Skeletal muscle satellite cell (primary cell): ENCODE measurements around the gene TRAPPC11.

ENCODE experiments used
- H3K27me3 ChIP-seq: 2 replicates; pipeline ENCODE4 v1.7.0; 2013; ENCODE audit warnings: low read length; ENCODE audit not compliant: control insufficient read depth, insufficient read depth
- H3K36me3 ChIP-seq: 2 replicates; pipeline ENCODE4 v1.7.0; 2013; ENCODE audit warnings: mild to moderate bottlenecking, control low read depth, low read length; ENCODE audit not compliant: insufficient read depth
- H3K4me1 ChIP-seq: 2 replicates; pipeline ENCODE4 v1.7.0; 2013; ENCODE audit warnings: low read length; ENCODE audit not compliant: control insufficient read depth, insufficient read depth
- H3K4me2 ChIP-seq: 2 replicates; pipeline ENCODE4 v1.7.0; 2013; ENCODE audit warnings: mild to moderate bottlenecking, low read length
- H3K4me3 ChIP-seq: 2 replicates; pipeline ENCODE4 v1.7.0; 2013; ENCODE audit warnings: low read length
- H3K9ac ChIP-seq: 2 replicates; pipeline ENCODE4 v1.7.0; 2013; ENCODE audit warnings: mild to moderate bottlenecking, low read depth, low read length, moderate library complexity
- H3K9me3 ChIP-seq: replicated peaks from 2 replicates; pipeline ENCODE4 v1.7.0; 2013; ENCODE audit warnings: mild to moderate bottlenecking, control low read depth, low read length

Gene TRAPPC11

DNA sequence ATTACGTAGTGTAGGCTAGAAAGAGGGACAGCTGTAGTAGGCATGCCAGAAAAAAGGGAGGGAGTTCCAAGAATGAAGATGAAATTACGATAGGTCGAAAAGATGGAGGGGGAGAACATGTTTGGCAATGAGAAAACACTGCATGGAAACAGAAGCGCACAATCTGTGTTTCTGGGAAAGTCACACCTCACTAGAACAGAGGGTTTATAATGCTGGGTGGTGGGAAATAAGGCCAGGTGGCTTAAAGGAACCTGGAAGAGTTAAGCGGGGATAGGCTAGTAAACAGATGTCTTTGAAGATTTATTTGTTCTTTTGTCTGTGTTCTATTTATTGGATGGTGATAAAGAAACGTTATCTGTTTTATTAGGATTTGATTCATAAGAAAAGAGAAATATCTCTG is 29.1 kb downstream of the TRAPPC11 start:
- no peaks in the 10 kb centered on the region for H3K4me1 ChIP-seq
- no peak overlapping the region for H3K4me2 ChIP-seq
- H3K9me3 ChIP-seq, result no peaks in the 10 kb centered on the region
- no peaks in the 10 kb centered on the region for H3K27me3 ChIP-seq
- H3K36me3 ChIP-seq, result peaks cover 52% of the 10 kb centered on the region
- no peak overlapping the region for H3K4me3 ChIP-seq
- H3K9ac ChIP-seq, result no peak overlapping the region

- Histone ChIP-seq H3K36me3 (peaks cover 53% of the 10 kb centered on the region), H3K4me1 (no peaks in the 10 kb centered on the region), H3K9ac (no peak overlapping the region), H3K9me3 (no peaks in the 10 kb centered on the region), H3K27me3 (no peaks in the 10 kb centered on the region), H3K4me2 (no peak overlapping the region), H3K4me3 (no peak overlapping the region)
Observed at GRCh38 chr4:183691006-183691405, 31.9 kb downstream of the TRAPPC11 start.

DNA sequence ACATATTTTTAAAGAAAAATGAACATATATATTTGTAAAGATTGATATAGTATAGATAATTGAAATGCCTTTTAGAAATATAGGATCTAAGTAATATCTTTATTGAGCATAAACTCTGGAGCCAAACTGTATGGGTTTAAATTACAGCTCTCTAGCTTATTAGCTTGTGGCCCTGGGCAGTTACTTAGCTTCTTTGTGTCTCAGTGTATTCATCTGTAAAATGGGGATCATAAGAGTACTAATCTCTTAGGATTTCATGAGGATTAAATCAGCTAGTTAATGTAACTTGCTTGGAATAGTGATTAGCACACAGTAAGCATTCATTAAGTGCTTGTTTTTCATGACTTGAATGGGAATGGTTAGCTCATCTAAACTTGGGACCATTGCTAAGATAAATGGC is 32.8 kb downstream of the TRAPPC11 start:
- H3K36me3 ChIP-seq, result peaks cover 57% of the 10 kb centered on the region
- no peak overlapping the region for H3K9ac ChIP-seq
- H3K9me3 ChIP-seq, result no peaks in the 10 kb centered on the region
- no peak overlapping the region for H3K4me2 ChIP-seq
- H3K4me1 ChIP-seq, result no peaks in the 10 kb centered on the region
- H3K4me3 ChIP-seq, result no peak overlapping the region
- no peaks in the 10 kb centered on the region for H3K27me3 ChIP-seq

DNA sequence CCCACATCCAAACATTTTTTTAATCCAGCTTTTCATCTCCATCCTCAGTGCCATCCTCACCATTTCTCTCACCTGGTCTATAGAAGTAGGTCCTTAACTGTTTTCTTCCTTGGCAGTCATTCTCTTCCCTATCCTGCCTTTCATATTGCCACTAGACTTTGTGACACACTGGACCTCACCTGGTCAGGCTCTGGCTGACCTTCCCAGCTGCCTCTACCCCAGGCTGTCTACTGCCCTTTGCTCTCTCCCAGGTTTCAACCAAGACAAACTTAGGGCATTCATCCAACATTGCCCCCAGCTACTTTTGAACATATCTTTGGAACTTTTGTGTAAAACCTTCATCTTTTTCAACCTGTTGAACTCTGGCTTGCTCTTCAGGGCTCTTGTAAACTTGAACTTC is 39.8 kb downstream of the TRAPPC11 start:
- Histone ChIP-seq H3K4me2 (no peak overlapping the region), H3K9ac (no peak overlapping the region), H3K9me3 (no peaks in the 10 kb centered on the region), H3K4me1 (no peaks in the 10 kb centered on the region), H3K27me3 (no peaks in the 10 kb centered on the region), H3K4me3 (no peak overlapping the region), H3K36me3 (peaks cover 76% of the 10 kb centered on the region)

DNA sequence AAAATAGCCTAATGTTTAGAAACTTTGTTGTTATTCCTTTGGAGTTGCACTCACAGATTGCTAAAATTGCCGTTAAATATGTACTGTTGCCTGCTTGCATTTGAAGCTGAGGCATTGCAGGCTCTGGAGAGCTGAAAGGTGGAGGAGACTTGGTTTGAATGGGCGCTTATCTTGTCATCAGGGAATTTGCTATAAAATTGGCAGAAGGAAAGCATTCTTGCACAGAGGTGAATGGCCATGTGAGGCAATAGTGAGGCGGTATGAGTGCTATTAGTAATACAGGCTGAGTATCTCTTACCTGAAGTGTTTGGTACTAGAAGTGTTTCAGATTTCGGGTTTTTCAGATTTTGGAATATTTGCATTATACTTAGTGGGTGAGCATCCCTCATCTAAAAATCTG is 41.3 kb downstream of the TRAPPC11 start:
- H3K27me3 ChIP-seq, result no peaks in the 10 kb centered on the region
- H3K4me1 ChIP-seq, result no peaks in the 10 kb centered on the region
- H3K9me3 ChIP-seq, result no peaks in the 10 kb centered on the region
- peaks cover 70% of the 10 kb centered on the region for H3K36me3 ChIP-seq
- H3K4me2 ChIP-seq, result no peak overlapping the region
- no peak overlapping the region for H3K4me3 ChIP-seq
- no peak overlapping the region for H3K9ac ChIP-seq

GRCh38 chr4:183702492-183702891 is 43.4 kb downstream of the TRAPPC11 start:
- H3K4me2 ChIP-seq, result no peak overlapping the region
- H3K4me1 ChIP-seq, result no peaks in the 10 kb centered on the region
- peaks cover 59% of the 10 kb centered on the region for H3K36me3 ChIP-seq
- H3K4me3 ChIP-seq, result no peak overlapping the region
- no peaks in the 10 kb centered on the region for H3K9me3 ChIP-seq
- no peaks in the 10 kb centered on the region for H3K27me3 ChIP-seq
- no peak overlapping the region for H3K9ac ChIP-seq

DNA sequence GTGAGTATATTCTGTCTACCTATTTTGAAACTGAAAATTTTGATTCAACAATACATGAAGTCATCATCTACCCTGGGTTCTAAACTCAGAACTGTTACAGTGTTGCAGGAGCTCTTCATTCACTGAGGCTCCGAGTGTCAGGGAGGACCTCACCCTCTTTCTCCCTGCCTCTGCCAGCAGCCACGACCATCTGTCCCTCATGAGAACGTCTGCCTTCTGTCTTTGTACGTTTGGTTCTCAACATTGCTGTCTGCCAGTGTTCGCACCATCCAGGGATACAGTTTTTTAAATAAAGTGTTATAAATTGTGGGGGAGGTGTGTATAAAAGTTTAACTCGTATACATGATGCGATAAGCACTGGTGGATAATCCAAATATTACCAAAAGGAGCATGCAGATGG is 55.5 kb downstream of the TRAPPC11 start:
- no peaks in the 10 kb centered on the region for H3K27me3 ChIP-seq
- no peak overlapping the region for H3K9ac ChIP-seq
- H3K4me2 ChIP-seq, result no peak overlapping the region
- no peaks in the 10 kb centered on the region for H3K9me3 ChIP-seq
- no peak overlapping the region for H3K4me3 ChIP-seq
- no peaks in the 10 kb centered on the region for H3K4me1 ChIP-seq
- H3K36me3 ChIP-seq, result peaks cover 34% of the 10 kb centered on the region

DNA sequence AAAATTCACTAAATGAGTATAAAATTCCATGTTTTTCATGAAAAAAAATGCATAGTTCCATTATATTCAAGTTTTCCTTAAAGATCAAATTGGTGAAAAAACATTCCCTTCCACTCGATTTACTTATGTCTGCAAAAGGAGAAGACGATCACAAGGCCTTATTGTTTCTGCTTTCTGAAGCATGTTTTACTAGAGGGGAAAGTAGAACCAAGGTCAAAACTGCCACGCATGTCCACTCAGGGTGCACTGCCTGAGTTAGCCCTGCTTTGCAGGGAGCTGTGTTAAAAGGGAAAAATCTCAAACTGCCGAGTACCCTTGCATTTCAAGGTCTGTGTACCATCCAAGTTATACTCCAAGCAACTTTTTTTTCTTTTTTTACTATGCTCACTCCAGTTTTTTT is 57.2 kb downstream of the TRAPPC11 start:
- no peak overlapping the region for H3K4me3 ChIP-seq
- no peaks in the 10 kb centered on the region for H3K27me3 ChIP-seq
- H3K9ac ChIP-seq, result no peak overlapping the region
- H3K4me2 ChIP-seq, result no peak overlapping the region
- peaks cover 30% of the 10 kb centered on the region for H3K36me3 ChIP-seq
- no peaks in the 10 kb centered on the region for H3K9me3 ChIP-seq
- no peaks in the 10 kb centered on the region for H3K4me1 ChIP-seq

- H3K4me2 ChIP-seq, result no peak overlapping the region
- no peaks in the 10 kb centered on the region for H3K4me1 ChIP-seq
- H3K27me3 ChIP-seq, result peaks cover 4% of the 10 kb centered on the region
- no peaks in the 10 kb centered on the region for H3K9me3 ChIP-seq
- no peak overlapping the region for H3K9ac ChIP-seq
- H3K4me3 ChIP-seq, result no peak overlapping the region
- H3K36me3 ChIP-seq, result peaks cover 9% of the 10 kb centered on the region
Observed at GRCh38 chr4:183718876-183719275, 59.8 kb downstream of the TRAPPC11 start.

- Histone ChIP-seq H3K4me3 (no peak overlapping the region), H3K36me3 (no peaks in the 10 kb centered on the region), H3K9ac (no peak overlapping the region), H3K4me1 (no peaks in the 10 kb centered on the region), H3K4me2 (no peak overlapping the region), H3K9me3 (no peaks in the 10 kb centered on the region), H3K27me3 (peaks cover 4% of the 10 kb centered on the region)
Observed at GRCh38 chr4:183721207-183722081, 62.4 kb downstream of the TRAPPC11 start.

DNA sequence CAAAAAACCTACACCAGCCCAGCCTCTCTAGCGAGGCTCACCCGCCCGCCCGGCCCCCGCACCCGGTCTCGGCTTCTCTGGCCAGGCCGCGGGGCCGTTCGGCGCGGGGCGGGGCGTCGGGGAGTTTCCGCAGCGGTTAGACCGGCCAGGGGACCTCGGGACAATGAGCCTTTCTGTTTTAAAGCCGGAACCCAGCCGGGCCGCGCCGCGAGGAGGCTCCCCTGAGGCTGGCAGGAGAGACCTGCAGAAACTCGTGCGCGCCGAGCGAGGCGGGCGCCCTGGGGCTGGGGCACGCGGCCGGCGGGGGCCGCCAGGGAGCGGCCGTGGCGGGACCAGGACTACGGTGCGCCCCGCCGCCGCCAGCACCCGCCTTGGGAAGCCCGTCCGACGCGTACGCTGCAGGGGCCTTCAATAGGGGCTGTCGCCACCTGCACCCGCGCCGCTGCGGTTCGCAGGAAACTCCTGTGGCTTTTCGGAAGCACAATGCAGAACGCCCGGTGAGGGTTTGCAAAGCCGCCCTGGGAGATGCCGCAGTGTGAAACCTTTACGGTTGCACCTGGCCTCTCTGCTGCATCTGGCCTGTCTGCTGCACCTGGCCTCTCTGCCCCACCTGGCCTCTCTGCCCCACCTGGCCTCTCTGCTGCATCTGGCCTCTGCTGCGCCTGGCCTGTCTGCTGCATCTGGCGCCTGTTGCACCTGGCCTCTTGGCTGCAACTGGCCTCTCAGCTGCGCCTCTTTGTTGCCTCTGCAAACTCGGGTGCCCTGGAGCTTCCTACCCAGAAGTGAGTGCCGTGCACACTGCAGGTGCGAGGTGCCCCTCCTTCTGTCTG is 63.9 kb downstream of the TRAPPC11 start:
- Histone ChIP-seq H3K36me3 (no peaks in the 10 kb centered on the region), H3K27me3 (peaks cover 4% of the 10 kb centered on the region), H3K4me1 (no peaks in the 10 kb centered on the region), H3K4me2 (peak overlapping the region; percentile 89), H3K4me3 (peak overlapping the region; percentile 74), H3K9ac (peak overlapping the region; percentile 38), H3K9me3 (no peaks in the 10 kb centered on the region)
